Transverse colon (tissue), 3 donors: ENCODE results near the gene TMEM220.

Experiments used
- POLR2A ChIP-seq: fragments of 450-650 bp; IDR thresholded peaks from one replicate; pipeline ENCODE4 v1.6.1; 2016; ENCODE audit warnings: antibody characterized with exemption, mild to moderate bottlenecking, moderate library complexity
- TF ChIP-seq, protein P1 (sequence below), 5 experiments: fragments of 200-600 bp in 3 of 5; fragments of 450-650 bp in 2 of 5; sonication (generic) in 3 of 5; IDR thresholded peaks; 1 replicate in 2 of 5; 2 replicates in 3 of 5; pipeline ENCODE4 v1.5.1; 2016 to 2017; ENCODE audit warnings: antibody characterized with exemption in 5 of 5, inconsistent platforms in 3 of 5, mild to moderate bottlenecking in 2 of 5, moderate library complexity in 1 of 5

DNA sequence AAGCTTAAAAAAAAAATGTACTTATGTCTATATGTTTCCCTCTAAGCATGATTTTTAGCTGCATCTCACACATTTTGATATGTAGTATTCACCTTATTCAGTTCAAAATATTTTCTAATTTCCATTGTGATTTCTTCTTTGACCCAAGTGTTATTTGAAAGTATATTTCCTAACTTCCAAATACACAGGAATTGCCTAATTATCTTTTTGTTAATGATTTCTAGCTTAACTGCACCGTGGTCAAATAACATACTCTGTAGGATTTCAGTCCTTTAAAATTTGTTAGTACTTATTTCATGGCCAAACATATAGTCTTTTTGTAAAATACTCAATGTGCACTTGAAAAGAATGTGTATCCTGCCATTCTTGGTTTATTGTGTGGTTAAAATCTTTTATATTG, 11.3 kb downstream of the TMEM220 start:
- TF ChIP-seq, protein P1, sequence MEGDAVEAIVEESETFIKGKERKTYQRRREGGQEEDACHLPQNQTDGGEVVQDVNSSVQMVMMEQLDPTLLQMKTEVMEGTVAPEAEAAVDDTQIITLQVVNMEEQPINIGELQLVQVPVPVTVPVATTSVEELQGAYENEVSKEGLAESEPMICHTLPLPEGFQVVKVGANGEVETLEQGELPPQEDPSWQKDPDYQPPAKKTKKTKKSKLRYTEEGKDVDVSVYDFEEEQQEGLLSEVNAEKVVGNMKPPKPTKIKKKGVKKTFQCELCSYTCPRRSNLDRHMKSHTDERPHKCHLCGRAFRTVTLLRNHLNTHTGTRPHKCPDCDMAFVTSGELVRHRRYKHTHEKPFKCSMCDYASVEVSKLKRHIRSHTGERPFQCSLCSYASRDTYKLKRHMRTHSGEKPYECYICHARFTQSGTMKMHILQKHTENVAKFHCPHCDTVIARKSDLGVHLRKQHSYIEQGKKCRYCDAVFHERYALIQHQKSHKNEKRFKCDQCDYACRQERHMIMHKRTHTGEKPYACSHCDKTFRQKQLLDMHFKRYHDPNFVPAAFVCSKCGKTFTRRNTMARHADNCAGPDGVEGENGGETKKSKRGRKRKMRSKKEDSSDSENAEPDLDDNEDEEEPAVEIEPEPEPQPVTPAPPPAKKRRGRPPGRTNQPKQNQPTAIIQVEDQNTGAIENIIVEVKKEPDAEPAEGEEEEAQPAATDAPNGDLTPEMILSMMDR (IDR thresholded peaks at IDR 0.05), result no peak
- no peak for TF ChIP-seq POLR2A
